HEK293 (cell line): ENCODE data around the gene FRMD8.

Source experiments
- CTCF ChIA-PET: fragments of 350-600 bp; formaldehyde crosslinking; extraction: SDS; loops from one replicate; lab custom pipeline; 2021; ENCODE audit warnings: antibody characterized with exemption; lab: Yijun Ruan, JAX
- POLR2A ChIA-PET: fragments of 300-600 bp; formaldehyde crosslinking; extraction: SDS; loops from one replicate; lab custom pipeline; 2020; ENCODE audit warnings: antibody characterized with exemption, inconsistent platforms; lab: Yijun Ruan, JAX
- H3K27ac ChIP-seq: fragments of 200-500 bp; sonication (Bioruptor generic); 2 replicates; pipeline ENCODE4 v1.5.1; 2014; ENCODE audit warnings: low read depth, low read length, control low read depth, inconsistent platforms; ENCODE audit errors: extremely low read depth
- H3K36me3 ChIP-seq, 2 experiments: fragments of 200-500 bp in 1 of 2; sonication (Bioruptor generic) in 1 of 2; 1 replicate in 1 of 2; 2 replicates in 1 of 2; pipeline ENCODE4 v1.5.1; 2014 to 2017; ENCODE audit warnings: inconsistent platforms in 2 of 2, low read length in 2 of 2; ENCODE audit not compliant: control insufficient read depth in 2 of 2, insufficient read depth in 1 of 2
- H3K4me1 ChIP-seq: fragments of 200-500 bp; sonication (Bioruptor generic); 2 replicates; pipeline ENCODE4 v1.5.1; 2014; ENCODE audit warnings: mild to moderate bottlenecking, low read length, inconsistent platforms; ENCODE audit not compliant: control insufficient read depth, insufficient read depth
- H3K4me3 ChIP-seq: 2 replicates; pipeline ENCODE4 v1.5.1; 2011; ENCODE audit warnings: low read depth, mild to moderate bottlenecking, control low read depth, low read length, moderate library complexity
- H3K9me3 ChIP-seq: fragments of 200-500 bp; sonication (Bioruptor generic); 2 replicates; pipeline ENCODE4 v1.5.1; 2014; ENCODE audit warnings: low read depth, low read length, inconsistent platforms; ENCODE audit not compliant: control insufficient read depth, insufficient read depth
- FEZF1 ChIP-seq: fragments of 450-650 bp; formaldehyde crosslinking; IDR thresholded peaks from 2 replicates; pipeline ENCODE4 v1.5.1; 2016; ENCODE audit warnings: missing biosample characterization, missing genetic modification characterization
- GLIS1 ChIP-seq: fragments of 450-650 bp; formaldehyde crosslinking; IDR thresholded peaks from 2 replicates; pipeline ENCODE4 v1.5.1; 2016; ENCODE audit warnings: missing biosample characterization, missing genetic modification characterization
- HOXC10 ChIP-seq: sonication (generic); formaldehyde crosslinking; IDR thresholded peaks from 2 replicates; pipeline ENCODE4 v1.8.1; 2023; ENCODE audit warnings: mild to moderate bottlenecking, missing genetic modification reagents
- IKZF3 ChIP-seq: fragments of 450-650 bp; IDR thresholded peaks from 2 replicates; pipeline ENCODE4 v1.5.0; 2018; ENCODE audit warnings: missing biosample characterization, mild to moderate bottlenecking, missing genetic modification characterization, moderate library complexity
- SETDB1 ChIP-seq: IDR thresholded peaks from one replicate; pipeline ENCODE4 v1.6.1; 2017; ENCODE audit warnings: mild to moderate bottlenecking, low read length, moderate library complexity, mixed read lengths; ENCODE audit not compliant: insufficient read length
- ZEB2 ChIP-seq: fragments of 450-650 bp; formaldehyde crosslinking; IDR thresholded peaks from 2 replicates; pipeline ENCODE4 v1.5.1; 2016; ENCODE audit warnings: missing biosample characterization, missing genetic modification characterization
- ZNF133 ChIP-seq: fragments of 450-650 bp; formaldehyde crosslinking; IDR thresholded peaks from 2 replicates; pipeline ENCODE4 v1.5.1; 2016; ENCODE audit warnings: missing biosample characterization, missing genetic modification characterization
- ZNF202 ChIP-seq: fragments of 450-650 bp; formaldehyde crosslinking; IDR thresholded peaks from 2 replicates; pipeline ENCODE4 v1.5.1; 2016; ENCODE audit warnings: missing biosample characterization, missing genetic modification characterization, borderline replicate concordance
- ZNF211 ChIP-seq: fragments of 450-650 bp; formaldehyde crosslinking; IDR thresholded peaks from 2 replicates; pipeline ENCODE4 v1.5.1; 2016; ENCODE audit warnings: low read depth, missing biosample characterization, missing genetic modification characterization
- ZNF302 ChIP-seq: fragments of 450-650 bp; formaldehyde crosslinking; IDR thresholded peaks from 2 replicates; pipeline ENCODE4 v1.5.1; 2016; ENCODE audit warnings: missing biosample characterization, missing genetic modification characterization, low read depth
- ZNF433 ChIP-seq: fragments of 450-650 bp; formaldehyde crosslinking; IDR thresholded peaks from 2 replicates; pipeline ENCODE4 v1.5.1; 2016; ENCODE audit warnings: missing biosample characterization, missing genetic modification characterization, low read depth
- ZNF521 ChIP-seq: fragments of 450-650 bp; formaldehyde crosslinking; IDR thresholded peaks from 2 replicates; pipeline ENCODE4 v1.5.1; 2017; ENCODE audit warnings: missing biosample characterization, mild to moderate bottlenecking, missing genetic modification characterization
- ZNF558 ChIP-seq: fragments of 450-650 bp; formaldehyde crosslinking; IDR thresholded peaks from 2 replicates; pipeline ENCODE4 v1.5.1; 2016; ENCODE audit warnings: missing biosample characterization, missing genetic modification characterization
- ZNF600 ChIP-seq: fragments of 450-650 bp; formaldehyde crosslinking; IDR thresholded peaks from 2 replicates; pipeline ENCODE4 v1.5.1; 2016; ENCODE audit warnings: missing biosample characterization, missing genetic modification characterization
- ZNF658 ChIP-seq: fragments of 450-650 bp; formaldehyde crosslinking; IDR thresholded peaks from 2 replicates; pipeline ENCODE4; 2016; ENCODE audit warnings: missing biosample characterization, missing genetic modification characterization
- ZSCAN16 ChIP-seq: fragments of 450-650 bp; formaldehyde crosslinking; IDR thresholded peaks from 2 replicates; pipeline ENCODE4 v1.5.1; 2016; ENCODE audit warnings: missing biosample characterization, missing genetic modification characterization
- TF ChIP-seq, protein P1 (sequence below): fragments of 450-650 bp; formaldehyde crosslinking; IDR thresholded peaks from 2 replicates; pipeline ENCODE4 v1.5.1; 2016; ENCODE audit warnings: missing biosample characterization, missing genetic modification characterization
- TF ChIP-seq, protein P2 (sequence below): fragments of 450-650 bp; formaldehyde crosslinking; IDR thresholded peaks from 2 replicates; pipeline ENCODE4 v1.5.1; 2016; ENCODE audit warnings: missing biosample characterization, missing genetic modification characterization
- TF ChIP-seq, protein P3 (sequence below): fragments of 450-650 bp; formaldehyde crosslinking; IDR thresholded peaks from 2 replicates; pipeline ENCODE4 v1.5.1; 2017; ENCODE audit warnings: missing biosample characterization, missing genetic modification characterization
- TF ChIP-seq, protein P4 (sequence below): fragments of 450-650 bp; formaldehyde crosslinking; IDR thresholded peaks from 2 replicates; pipeline ENCODE4 v1.5.1; 2016; ENCODE audit warnings: missing biosample characterization, missing genetic modification characterization
- TF ChIP-seq, protein P5 (sequence below): fragments of 450-650 bp; formaldehyde crosslinking; IDR thresholded peaks from 2 replicates; pipeline ENCODE4 v1.5.1; 2016; ENCODE audit warnings: missing biosample characterization, missing genetic modification characterization

Gene FRMD8

DNA sequence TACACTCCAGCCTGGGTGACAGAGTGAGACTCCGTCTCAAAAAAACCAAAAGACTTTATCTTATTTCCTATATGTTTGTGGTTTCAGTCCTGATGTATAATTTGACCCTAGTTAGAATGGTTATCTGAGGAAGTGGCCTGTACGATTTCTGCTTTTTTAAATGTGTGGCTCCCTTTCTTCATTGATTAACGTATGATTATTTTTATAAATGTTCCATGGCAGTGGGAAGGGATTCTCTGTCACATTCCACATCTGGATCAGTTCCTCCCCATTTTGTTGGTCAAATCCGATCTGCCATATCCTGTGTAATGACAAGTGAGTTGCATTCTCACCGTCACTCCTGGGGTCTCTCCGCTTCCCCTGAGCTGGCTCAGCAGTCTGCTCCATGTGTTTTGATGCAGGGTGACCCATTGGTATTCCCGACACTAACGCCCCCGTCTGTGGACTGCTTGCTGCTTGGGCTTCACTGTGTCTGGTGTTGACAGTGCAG lies 56.5 kb downstream of the FRMD8 start:
- no peak overlapping the region; the same call in 1 of the 2 replicates for H3K27ac ChIP-seq
- H3K9me3 ChIP-seq: no peaks in the 10 kb centered on the region
- H3K4me1 ChIP-seq: no peaks in the 10 kb centered on the region
- POLR2A ChIA-PET: interaction anchor here (0.6 to 5.7 kb wide), 10 partner anchors 10 to 57 kb away, joined by 3 to 69 read pairs (median 6); partner anchors contain the start of genes MALAT1 and NEAT1
- TF ChIP-seq HOXC10 (no peak), SETDB1 (no peak), IKZF3 (tag by site-specific recombination) (0 out of 2 replicates have a peak, but pooled peaks have one; percentile 10), ZNF521 (tag by site-specific recombination) (no peak), ZNF600 (tag by site-specific recombination) (peak; percentile 71)
- TF ChIP-seq, protein P1, sequence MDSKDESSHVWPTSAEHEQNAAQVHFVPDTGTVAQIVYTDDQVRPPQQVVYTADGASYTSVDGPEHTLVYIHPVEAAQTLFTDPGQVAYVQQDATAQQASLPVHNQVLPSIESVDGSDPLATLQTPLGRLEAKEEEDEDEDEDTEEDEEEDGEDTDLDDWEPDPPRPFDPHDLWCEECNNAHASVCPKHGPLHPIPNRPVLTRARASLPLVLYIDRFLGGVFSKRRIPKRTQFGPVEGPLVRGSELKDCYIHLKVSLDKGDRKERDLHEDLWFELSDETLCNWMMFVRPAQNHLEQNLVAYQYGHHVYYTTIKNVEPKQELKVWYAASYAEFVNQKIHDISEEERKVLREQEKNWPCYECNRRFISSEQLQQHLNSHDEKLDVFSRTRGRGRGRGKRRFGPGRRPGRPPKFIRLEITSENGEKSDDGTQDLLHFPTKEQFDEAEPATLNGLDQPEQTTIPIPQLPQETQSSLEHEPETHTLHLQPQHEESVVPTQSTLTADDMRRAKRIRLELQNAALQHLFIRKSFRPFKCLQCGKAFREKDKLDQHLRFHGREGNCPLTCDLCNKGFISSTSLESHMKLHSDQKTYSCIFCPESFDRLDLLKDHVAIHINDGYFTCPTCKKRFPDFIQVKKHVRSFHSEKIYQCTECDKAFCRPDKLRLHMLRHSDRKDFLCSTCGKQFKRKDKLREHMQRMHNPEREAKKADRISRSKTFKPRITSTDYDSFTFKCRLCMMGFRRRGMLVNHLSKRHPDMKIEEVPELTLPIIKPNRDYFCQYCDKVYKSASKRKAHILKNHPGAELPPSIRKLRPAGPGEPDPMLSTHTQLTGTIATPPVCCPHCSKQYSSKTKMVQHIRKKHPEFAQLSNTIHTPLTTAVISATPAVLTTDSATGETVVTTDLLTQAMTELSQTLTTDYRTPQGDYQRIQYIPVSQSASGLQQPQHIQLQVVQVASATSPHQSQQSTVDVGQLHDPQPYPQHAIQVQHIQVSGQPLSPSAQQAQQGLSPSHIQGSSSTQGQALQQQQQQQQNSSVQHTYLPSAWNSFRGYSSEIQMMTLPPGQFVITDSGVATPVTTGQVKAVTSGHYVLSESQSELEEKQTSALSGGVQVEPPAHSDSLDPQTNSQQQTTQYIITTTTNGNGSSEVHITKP (tag by site-specific recombination): peak; percentile 34
- TF ChIP-seq, all 188 proteins: peak for 3
- Histone ChIP-seq H3K4me3 (no peak overlapping the region), H3K36me3 (peaks cover 0 to 15% of the 10 kb centered on the region in 2 experiments; a peak in 1 of 3 replicates)
- CTCF ChIA-PET: interaction anchor here (1.5 kb wide), 1 partner anchor 26 kb away, joined by 3 read pairs; no protein-coding TSS in a partner anchor

DNA sequence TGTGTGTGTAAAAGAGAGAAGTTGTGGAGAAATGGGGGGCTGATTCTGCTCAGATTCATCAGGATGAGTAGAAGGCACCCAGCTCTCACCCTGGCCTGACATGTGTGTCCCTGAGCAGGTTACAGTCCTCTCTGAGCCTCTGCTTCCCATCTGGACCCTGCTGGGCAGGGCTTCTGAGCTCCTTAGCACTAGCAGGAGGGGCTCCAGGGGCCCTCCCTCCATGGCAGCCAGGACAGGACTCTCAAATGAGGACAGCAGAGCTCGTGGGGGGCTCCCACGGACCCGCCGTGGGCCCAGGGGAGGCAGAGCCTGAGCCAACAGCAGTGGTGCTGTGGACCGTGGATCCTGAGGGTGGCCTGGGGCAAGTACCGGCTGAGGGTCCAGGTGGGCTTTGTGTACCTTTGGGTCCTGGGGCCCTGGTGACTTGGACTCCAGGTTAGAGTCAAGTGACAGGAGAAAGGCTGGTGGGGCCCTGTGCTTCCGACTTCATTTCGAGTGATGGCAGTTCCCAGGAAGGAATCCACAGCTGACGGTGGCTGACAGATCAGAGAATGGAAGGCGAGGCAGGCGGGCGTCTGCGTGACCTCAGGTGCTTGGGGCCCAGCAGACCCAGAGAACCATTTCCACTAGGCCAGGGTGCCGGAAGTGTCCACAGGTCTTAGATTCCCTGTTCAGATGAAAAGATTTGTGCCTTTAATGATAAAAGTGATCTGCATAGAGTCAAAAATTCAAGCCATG lies 58.0 kb downstream of the FRMD8 start:
- Histone ChIP-seq H3K4me1 (no peaks in the 10 kb centered on the region), H3K36me3 (peaks cover 0 to 5% of the 10 kb centered on the region in 2 experiments; a peak in 1 of 3 replicates), H3K9me3 (no peaks in the 10 kb centered on the region), H3K27ac (peak overlapping the region; percentile 40; the same call in 1 of the 2 replicates), H3K4me3 (no peak overlapping the region)
- POLR2A ChIA-PET: interaction anchor here (0.6 to 5.7 kb wide), 9 partner anchors 12 to 77 kb away, joined by 3 to 69 read pairs (median 5); partner anchors contain the start of genes MALAT1 and NEAT1
- CTCF ChIA-PET: interaction anchor here (1.5 kb wide), 1 partner anchor 25 kb away, joined by 3 read pairs; no protein-coding TSS in a partner anchor
- TF ChIP-seq ZSCAN16 (tag by site-specific recombination): no peak
- no peak for TF ChIP-seq ZNF133 (tag by site-specific recombination)
- no peak for TF ChIP-seq ZEB2
- TF ChIP-seq ZNF211 (tag by site-specific recombination): no peak
- no peak for TF ChIP-seq ZNF558
- TF ChIP-seq ZNF658: no peak
- no peak for TF ChIP-seq FEZF1 (tag by site-specific recombination)
- TF ChIP-seq, protein P2, sequence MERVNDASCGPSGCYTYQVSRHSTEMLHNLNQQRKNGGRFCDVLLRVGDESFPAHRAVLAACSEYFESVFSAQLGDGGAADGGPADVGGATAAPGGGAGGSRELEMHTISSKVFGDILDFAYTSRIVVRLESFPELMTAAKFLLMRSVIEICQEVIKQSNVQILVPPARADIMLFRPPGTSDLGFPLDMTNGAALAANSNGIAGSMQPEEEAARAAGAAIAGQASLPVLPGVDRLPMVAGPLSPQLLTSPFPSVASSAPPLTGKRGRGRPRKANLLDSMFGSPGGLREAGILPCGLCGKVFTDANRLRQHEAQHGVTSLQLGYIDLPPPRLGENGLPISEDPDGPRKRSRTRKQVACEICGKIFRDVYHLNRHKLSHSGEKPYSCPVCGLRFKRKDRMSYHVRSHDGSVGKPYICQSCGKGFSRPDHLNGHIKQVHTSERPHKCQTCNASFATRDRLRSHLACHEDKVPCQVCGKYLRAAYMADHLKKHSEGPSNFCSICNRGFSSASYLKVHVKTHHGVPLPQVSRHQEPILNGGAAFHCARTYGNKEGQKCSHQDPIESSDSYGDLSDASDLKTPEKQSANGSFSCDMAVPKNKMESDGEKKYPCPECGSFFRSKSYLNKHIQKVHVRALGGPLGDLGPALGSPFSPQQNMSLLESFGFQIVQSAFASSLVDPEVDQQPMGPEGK (tag by site-specific recombination): no peak
- TF ChIP-seq ZNF433 (tag by site-specific recombination): no peak
- TF ChIP-seq ZNF202 (tag by site-specific recombination): no peak
- TF ChIP-seq, protein P3, sequence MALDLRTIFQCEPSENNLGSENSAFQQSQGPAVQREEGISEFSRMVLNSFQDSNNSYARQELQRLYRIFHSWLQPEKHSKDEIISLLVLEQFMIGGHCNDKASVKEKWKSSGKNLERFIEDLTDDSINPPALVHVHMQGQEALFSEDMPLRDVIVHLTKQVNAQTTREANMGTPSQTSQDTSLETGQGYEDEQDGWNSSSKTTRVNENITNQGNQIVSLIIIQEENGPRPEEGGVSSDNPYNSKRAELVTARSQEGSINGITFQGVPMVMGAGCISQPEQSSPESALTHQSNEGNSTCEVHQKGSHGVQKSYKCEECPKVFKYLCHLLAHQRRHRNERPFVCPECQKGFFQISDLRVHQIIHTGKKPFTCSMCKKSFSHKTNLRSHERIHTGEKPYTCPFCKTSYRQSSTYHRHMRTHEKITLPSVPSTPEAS: 0 out of 2 replicates have a peak, but pooled peaks have one; percentile 7
- peak; percentile 31; the same call in 1 of the 2 replicates for TF ChIP-seq GLIS1
- no peak for TF ChIP-seq ZNF302 (tag by site-specific recombination)
- TF ChIP-seq, protein P4, sequence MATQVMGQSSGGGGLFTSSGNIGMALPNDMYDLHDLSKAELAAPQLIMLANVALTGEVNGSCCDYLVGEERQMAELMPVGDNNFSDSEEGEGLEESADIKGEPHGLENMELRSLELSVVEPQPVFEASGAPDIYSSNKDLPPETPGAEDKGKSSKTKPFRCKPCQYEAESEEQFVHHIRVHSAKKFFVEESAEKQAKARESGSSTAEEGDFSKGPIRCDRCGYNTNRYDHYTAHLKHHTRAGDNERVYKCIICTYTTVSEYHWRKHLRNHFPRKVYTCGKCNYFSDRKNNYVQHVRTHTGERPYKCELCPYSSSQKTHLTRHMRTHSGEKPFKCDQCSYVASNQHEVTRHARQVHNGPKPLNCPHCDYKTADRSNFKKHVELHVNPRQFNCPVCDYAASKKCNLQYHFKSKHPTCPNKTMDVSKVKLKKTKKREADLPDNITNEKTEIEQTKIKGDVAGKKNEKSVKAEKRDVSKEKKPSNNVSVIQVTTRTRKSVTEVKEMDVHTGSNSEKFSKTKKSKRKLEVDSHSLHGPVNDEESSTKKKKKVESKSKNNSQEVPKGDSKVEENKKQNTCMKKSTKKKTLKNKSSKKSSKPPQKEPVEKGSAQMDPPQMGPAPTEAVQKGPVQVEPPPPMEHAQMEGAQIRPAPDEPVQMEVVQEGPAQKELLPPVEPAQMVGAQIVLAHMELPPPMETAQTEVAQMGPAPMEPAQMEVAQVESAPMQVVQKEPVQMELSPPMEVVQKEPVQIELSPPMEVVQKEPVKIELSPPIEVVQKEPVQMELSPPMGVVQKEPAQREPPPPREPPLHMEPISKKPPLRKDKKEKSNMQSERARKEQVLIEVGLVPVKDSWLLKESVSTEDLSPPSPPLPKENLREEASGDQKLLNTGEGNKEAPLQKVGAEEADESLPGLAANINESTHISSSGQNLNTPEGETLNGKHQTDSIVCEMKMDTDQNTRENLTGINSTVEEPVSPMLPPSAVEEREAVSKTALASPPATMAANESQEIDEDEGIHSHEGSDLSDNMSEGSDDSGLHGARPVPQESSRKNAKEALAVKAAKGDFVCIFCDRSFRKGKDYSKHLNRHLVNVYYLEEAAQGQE (tag by site-specific recombination): no peak
- TF ChIP-seq, protein P5, sequence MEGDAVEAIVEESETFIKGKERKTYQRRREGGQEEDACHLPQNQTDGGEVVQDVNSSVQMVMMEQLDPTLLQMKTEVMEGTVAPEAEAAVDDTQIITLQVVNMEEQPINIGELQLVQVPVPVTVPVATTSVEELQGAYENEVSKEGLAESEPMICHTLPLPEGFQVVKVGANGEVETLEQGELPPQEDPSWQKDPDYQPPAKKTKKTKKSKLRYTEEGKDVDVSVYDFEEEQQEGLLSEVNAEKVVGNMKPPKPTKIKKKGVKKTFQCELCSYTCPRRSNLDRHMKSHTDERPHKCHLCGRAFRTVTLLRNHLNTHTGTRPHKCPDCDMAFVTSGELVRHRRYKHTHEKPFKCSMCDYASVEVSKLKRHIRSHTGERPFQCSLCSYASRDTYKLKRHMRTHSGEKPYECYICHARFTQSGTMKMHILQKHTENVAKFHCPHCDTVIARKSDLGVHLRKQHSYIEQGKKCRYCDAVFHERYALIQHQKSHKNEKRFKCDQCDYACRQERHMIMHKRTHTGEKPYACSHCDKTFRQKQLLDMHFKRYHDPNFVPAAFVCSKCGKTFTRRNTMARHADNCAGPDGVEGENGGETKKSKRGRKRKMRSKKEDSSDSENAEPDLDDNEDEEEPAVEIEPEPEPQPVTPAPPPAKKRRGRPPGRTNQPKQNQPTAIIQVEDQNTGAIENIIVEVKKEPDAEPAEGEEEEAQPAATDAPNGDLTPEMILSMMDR (tag by site-specific recombination): no peak
